Activated T-cell treated with anti-CD3 and anti-CD28 coated beads, Interleukin-2, amount 50 U/mL, for 48 hours (primary cell): ENCODE results near the gene ARMH4.

ENCODE experiments used
- DNase-seq, 2 experiments: peaks; one replicate each; pipeline ENCODE4 v3.0.0-alpha.2; 2020

The ARMH4 gene, protein sequence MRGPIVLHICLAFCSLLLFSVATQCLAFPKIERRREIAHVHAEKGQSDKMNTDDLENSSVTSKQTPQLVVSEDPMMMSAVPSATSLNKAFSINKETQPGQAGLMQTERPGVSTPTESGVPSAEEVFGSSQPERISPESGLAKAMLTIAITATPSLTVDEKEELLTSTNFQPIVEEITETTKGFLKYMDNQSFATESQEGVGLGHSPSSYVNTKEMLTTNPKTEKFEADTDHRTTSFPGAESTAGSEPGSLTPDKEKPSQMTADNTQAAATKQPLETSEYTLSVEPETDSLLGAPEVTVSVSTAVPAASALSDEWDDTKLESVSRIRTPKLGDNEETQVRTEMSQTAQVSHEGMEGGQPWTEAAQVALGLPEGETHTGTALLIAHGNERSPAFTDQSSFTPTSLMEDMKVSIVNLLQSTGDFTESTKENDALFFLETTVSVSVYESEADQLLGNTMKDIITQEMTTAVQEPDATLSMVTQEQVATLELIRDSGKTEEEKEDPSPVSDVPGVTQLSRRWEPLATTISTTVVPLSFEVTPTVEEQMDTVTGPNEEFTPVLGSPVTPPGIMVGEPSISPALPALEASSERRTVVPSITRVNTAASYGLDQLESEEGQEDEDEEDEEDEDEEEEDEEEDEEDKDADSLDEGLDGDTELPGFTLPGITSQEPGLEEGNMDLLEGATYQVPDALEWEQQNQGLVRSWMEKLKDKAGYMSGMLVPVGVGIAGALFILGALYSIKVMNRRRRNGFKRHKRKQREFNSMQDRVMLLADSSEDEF

DNA sequence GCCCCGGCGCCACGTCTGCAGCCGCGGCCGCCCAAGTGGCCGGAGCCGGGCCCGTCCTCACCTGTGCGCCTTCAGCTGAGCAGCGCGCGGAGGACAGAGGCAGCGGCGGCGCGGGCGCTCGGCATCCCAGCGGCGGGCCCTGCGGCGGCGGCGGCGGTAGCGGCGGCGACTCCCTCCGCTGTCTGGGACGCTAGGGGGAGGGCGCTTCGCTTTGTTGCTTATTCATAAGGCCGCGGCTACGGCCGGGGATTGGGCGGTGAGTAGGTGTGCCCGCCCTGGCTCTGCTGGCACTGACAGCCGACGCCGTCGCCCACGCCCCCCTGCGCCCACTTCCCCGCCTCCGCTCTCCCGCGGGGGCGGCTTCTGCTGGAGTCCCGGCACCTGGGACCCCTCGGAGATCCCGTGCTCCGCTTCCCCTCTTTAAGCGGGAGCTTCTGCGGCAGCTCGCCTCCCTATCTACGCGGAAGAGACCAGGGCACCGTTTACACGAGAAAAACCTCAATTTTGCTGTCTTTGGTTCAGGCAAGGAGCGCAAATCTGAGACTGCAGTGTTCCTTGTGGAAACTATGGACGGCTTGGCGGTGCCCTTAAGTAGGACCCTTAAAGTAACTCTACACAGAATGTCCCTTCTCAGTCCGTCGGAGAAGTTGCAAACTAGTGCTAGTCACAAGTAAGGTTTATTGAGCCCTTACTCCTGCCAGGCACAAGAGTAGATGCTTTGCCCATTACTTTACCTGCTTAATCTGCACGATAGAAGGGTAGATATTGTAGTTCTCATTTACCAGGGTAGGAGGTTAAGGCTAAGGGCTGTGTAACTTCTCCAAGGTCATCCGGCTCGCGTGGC, at the start of gene ARMH4:
Gene ARMH4, minus strand, starts transcription at position 200 of the 844 bp plus-strand sequence. CDS start 12,855 bp downstream, outside the sequence.
- peak; percentile 73 to 77 for DNase-seq

DNA sequence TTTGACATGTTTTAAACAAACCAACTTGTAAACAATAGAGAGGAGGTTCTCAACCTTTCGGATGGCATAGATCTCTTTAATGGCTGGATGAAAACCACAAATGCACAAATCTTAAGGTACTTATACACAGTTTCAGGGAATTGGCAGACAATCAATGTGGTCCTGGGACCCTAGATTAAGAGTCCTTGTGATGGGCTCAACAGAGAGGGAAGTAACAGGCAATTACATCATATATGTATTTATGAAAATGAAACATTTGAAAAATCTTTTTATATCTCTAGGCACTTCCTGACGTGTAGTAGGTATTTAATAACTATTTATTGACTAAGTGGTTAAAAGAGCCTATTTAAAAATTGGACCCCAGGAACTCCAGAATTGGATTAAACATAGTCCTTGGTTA, 48.8 kb upstream of the ARMH4 start:
- DNase-seq = no peak

- DNase-seq = no peak
Measured at GRCh38 chr14:58200480-58200841, 48.4 kb upstream of the ARMH4 start.

- DNase-seq = peak; percentile 91 to 95
Measured at GRCh38 chr14:58199726-58200479, 47.9 kb upstream of the ARMH4 start, which contains the start of gene ACTR10. Gene ACTR10 (plus strand): TSS chr14:58200149. CDS start chr14:58200218, 69 bp downstream.

GRCh38 chr14:58198086-58198485, 46.1 kb upstream of the ARMH4 start:
- DNase-seq = no peak

DNA sequence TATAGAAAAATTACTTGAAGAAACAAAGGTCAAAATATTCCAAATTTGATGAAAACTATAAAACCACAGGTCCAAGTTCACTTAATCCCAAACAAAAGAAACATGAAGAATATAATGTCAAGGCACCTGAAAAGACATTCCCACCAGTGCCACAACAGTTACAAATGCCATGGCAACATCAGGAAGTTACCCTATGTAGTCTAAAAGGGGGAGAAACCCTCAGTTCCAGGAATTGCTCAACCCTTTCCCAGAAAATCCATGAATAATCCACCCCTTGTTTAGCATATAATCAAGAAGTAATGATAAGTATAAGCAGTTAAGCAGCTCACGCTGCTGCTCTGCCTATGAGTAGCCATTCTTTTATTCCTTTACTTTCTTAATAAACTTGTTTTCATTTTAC, 44.2 kb upstream of the ARMH4 start:
- no peak for DNase-seq

DNA sequence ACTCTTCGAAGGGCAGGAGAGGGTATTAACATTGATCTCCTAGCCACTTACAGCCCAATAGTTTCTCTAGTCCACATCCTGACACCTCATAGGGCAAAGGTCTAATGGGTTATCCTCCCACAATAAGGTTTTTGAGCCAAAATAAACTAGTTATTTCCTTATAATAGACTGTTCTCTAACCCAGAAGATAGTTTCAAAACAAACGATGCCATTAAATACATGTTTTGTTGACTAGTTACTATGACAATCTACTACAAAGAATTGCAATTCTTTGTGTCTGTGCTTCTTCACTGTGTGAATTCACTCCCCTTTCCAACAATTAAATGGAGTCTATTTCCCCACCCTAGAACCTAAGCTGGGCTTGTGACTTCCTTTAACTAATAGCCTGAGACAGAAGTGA, 41.5 kb upstream of the ARMH4 start:
- DNase-seq = no peak

- no peak for DNase-seq
Measured at GRCh38 chr14:58191763-58192601, 40.0 kb upstream of the ARMH4 start.

- DNase-seq = no peak
Measured at GRCh38 chr14:58189176-58189575, 37.2 kb upstream of the ARMH4 start.

DNA sequence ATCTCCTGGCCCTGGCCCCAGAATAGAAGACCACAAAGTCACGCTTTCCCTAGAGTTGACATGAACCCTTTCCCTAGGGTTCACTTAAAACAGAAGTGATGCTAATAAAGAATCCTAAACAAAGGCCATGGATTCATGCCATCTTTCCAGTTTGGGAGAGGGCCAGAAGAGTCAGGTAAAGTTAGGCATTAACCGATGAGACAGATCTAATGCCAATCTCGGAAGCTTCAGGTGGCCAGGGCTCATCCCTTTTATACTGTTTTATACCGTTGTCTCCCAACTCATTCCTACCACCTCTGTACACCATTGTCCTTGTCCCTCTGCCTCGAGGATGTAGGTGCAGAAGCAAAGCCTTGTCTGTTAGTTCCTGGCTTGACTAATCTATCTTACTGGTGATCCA, 25.1 kb upstream of the ARMH4 start:
- no peak for DNase-seq

- DNase-seq = peak; percentile 66 to 72
Measured at GRCh38 chr14:58171090-58171489, 19.1 kb upstream of the ARMH4 start.

DNA sequence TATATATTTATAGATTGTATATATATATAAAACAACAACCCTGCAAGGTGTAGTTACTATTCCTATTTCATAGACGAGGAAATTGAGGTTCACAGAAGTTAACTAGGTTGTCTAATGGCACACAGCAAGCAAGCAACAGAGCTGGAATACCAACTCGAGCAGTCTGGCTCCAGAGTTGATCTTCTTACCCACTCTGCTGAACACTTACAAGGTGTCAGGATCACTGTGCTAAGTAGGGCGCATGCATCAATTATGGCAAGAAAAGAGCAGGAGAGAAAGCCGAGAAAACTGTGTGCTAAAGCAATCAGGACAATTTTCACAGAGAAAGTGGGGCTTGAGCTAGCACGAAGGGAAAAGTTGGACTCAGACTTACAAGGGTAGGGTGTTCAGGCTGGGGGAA, 15.9 kb upstream of the ARMH4 start:
- DNase-seq = no peak

DNA sequence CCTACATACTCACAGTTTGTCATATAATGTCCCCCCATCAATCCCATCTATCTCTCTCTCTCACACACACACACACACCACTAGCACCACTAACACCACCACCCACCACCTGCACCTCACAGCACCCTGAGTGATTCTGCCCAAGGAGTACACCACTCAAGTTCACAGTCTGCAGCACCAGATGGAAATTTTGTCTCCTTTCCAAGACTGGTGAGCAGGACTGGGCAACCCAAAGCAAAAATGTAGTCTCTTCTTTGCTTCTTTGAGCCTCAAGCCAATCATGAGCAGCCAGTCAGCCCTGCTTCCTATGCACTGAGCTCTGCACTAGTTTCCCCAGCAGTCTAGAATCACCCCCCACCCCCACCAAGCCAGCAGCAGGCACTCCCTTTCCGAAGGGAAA, 15.0 kb upstream of the ARMH4 start:
- no peak for DNase-seq

GRCh38 chr14:58166005-58166983, 14.3 kb upstream of the ARMH4 start:
- peak; percentile 83 to 84 for DNase-seq

DNA sequence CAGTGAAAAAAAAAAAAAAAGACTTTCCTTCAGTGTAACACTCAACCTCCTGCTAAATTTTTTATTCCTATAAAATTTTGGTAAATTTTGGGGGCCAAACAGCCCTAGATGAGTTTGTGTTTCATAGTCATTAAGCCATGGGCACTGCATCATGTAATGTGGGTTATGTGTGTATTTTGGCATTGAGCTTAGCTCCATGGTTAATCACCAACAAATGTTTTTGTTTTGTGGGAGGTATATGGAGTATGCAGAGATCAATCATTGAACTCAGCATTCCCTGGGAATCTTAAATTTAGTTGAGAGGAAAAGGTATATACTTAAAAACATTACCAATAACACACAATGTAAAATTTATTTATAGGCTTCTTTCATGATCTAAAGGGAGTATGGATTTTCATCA, 8.5 kb upstream of the ARMH4 start:
- no peak for DNase-seq

- peak; percentile 30 to 34 for DNase-seq
Measured at GRCh38 chr14:58151133-58152013, 640 bp downstream of the ARMH4 start.

DNA sequence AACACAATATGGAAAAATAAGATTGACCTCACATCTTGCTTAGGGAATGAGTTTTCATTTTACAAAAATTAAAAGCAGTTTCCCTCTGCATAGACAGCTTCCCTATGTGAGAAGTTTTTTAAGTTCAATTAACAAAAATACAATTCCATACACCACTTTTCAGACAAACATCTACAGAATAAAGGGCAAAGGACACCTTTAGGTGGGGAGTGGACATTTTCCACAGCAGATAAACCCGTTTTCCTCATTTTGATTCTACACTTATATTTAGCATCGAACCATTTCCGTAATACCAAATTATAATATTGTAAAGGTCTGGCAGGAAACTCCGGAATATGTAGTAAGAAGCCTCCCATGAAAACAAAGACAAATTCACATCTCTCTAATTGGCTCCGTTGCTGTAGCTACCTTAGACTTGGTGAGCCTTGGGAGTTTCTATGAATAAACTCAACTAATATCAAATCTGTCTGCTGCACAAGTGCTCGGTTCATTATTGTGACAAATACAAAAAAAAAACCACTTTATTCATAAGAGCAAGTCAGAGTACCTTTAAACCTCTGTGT, 1.7 kb downstream of the ARMH4 start:
- no peak for DNase-seq

GRCh38 chr14:58149196-58149595, 2.8 kb downstream of the ARMH4 start:
- no peak for DNase-seq

GRCh38 chr14:58146399-58146798, 5.6 kb downstream of the ARMH4 start:
- no peak for DNase-seq
